Effector CD8-positive, alpha-beta T cell (primary cell): ENCODE measurements around the gene NXN.
"Not testable (repeated sequence)": the region's sequence is repeated elsewhere in the genome, so short reads cannot be mapped to it uniquely, and the experiment has no call there.

Source experiments
- DNase-seq: peaks from one replicate; lab custom pipeline; 2025; lab: John Stamatoyannopoulos, UW

NXN gene

GRCh38 chr17:800446-801242, 178.9 kb downstream of the NXN start:
- no peak for DNase-seq

GRCh38 chr17:799261-799660, 180.3 kb downstream of the NXN start:
- no peak for DNase-seq

GRCh38 chr17:798246-798645, 181.3 kb downstream of the NXN start:
- DNase-seq = no peak

GRCh38 chr17:797236-797840, 182.2 kb downstream of the NXN start:
- DNase-seq = no peak

GRCh38 chr17:796609-797008, 183.0 kb downstream of the NXN start:
- no peak for DNase-seq

- no peak for DNase-seq
Observed at GRCh38 chr17:795721-796120, 183.9 kb downstream of the NXN start.

GRCh38 chr17:795276-795675, 184.3 kb downstream of the NXN start:
- DNase-seq = no peak

GRCh38 chr17:794876-795275, 184.7 kb downstream of the NXN start:
- peak; percentile 18 for DNase-seq

GRCh38 chr17:792277-792676, 187.3 kb downstream of the NXN start:
- DNase-seq = no peak

GRCh38 chr17:791829-792228, 187.7 kb downstream of the NXN start:
- DNase-seq = no peak

GRCh38 chr17:790874-791247, 188.7 kb downstream of the NXN start:
- not testable (repeated sequence) for DNase-seq

GRCh38 chr17:789931-790873, 189.4 kb downstream of the NXN start:
- not testable (repeated sequence) for DNase-seq

GRCh38 chr17:789160-789840, 190.3 kb downstream of the NXN start:
- no peak for DNase-seq

- no peak for DNase-seq
Observed at GRCh38 chr17:788551-788950, 191.0 kb downstream of the NXN start.

- DNase-seq = no peak
Observed at GRCh38 chr17:787641-788221, 191.8 kb downstream of the NXN start.

GRCh38 chr17:785901-786300, 193.7 kb downstream of the NXN start:
- DNase-seq = not testable (repeated sequence)

- DNase-seq = no peak
Observed at GRCh38 chr17:784143-784542, 195.4 kb downstream of the NXN start.

- peak; percentile 93 for DNase-seq
Observed at GRCh38 chr17:781805-782731, 197.5 kb downstream of the NXN start, which contains the start of the genes GLOD4 and MRM3. Gene GLOD4, minus strand, starts transcription at chr17:782280. Its CDS starts 25 bp downstream, at chr17:782255. Gene MRM3, plus strand, starts transcription at chr17:782353. Its CDS starts 26 bp downstream, at chr17:782379.

GRCh38 chr17:778096-778495, 201.5 kb downstream of the NXN start:
- DNase-seq = no peak

- no peak for DNase-seq
Observed at GRCh38 chr17:774313-774584, 205.3 kb downstream of the NXN start.
